Measurements from ENCODE around the gene FOXD4L4. TPM values are rescaled to one million over a fixed set of nuclear protein-coding genes. Genes with fewer than 3 reads are reported as not detected.
"Not testable (repeated sequence)": the region's sequence is repeated elsewhere in the genome, so short reads cannot be mapped to it uniquely, and the experiment has no call there.

Gene FOXD4L4
- under 1 TPM; 0.14 to 0.16 TPM for total RNA-seq

DNA sequence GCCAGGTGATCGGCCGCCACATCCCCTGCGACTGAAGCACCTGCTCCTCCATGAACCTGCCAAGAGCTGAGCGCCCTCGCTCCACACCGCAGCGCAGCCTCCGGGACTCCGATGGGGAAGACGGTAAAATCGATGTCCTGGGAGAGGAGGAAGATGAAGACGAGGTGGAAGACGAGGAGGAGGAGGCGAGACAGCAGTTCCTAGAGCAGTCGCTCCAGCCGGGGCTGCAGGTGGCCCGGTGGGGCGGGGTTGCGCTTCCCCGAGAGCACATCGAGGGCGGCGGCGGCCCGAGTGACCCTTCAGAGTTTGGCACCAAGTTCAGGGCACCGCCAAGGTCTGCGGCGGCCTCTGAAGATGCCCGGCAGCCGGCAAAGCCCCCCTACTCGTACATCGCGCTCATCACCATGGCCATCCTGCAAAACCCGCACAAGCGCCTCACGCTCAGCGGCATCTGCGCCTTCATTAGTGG lies at the start of gene FOXD4L4:
Gene FOXD4L4 (plus strand): TSS at position 51 of the 469 bp plus-strand sequence. CDS start 0 bp downstream, at position 51.
- H3K27me3 Mint-ChIP-seq (ENCODE audit: low read depth); H3K36me3 Mint-ChIP-seq (ENCODE audit: insufficient read depth in 2 of 2); H3K27ac Mint-ChIP-seq; H3K9me3 Mint-ChIP-seq; DNase-seq; ATAC-seq (replicated peaks in 1 of 2); H3K4me1 Mint-ChIP-seq (ENCODE audit: low read depth): not testable (repeated sequence)
- H3K4me3 Mint-ChIP-seq = peak within 1 kb of the TSS; percentile 53 to 65

DNA sequence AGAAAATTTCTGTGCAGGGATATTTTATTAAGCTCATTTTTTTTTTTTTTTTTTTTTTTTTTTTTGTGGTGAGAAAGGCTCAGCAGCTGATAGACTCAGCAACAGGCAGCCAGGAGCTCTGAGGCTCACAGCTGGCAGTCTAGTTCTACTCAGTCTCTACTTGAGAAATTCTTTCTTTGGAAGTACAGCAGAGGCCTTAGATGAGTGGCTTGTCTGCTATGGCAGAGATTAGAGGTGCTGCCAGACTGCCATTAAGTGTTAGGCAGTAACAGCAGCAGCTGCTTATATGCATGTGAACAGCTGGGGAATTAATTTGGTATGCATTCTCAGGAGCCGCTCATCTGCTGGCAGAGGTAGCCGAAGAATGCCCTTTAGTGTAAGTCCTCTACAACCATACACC lies 33.4 kb upstream of the FOXD4L4 start:
- not testable (repeated sequence) for H3K4me1 Mint-ChIP-seq (ENCODE audit: low read depth); H3K36me3 Mint-ChIP-seq (ENCODE audit: insufficient read depth in 2 of 2); H3K9me3 Mint-ChIP-seq; H3K4me3 Mint-ChIP-seq; H3K27me3 Mint-ChIP-seq (ENCODE audit: low read depth); DNase-seq; H3K27ac Mint-ChIP-seq; ATAC-seq (replicated peaks in 1 of 2)

DNA sequence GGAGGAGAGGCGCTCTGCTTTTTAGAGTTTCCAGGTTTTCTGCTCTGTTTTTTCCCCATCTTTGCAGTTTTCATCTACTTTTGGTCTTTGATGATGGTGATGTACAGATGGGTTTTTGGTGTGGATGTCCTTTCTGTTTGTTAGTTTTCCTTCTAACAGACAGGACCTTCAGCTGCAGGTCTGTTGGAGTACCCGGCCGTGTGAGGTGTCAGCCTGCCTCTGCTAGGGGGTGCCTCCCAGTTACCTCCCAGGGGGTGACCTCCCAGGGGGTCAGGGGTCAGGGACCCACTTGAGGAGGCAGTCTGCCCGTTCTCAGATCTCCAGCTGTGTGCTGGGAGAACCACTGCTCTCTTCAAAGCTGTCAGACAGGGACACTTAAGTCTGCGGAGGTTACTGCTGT lies 22.5 kb upstream of the FOXD4L4 start:
- H3K27ac Mint-ChIP-seq; H3K4me3 Mint-ChIP-seq; DNase-seq; H3K36me3 Mint-ChIP-seq (ENCODE audit: insufficient read depth in 2 of 2); ATAC-seq (replicated peaks in 1 of 2); H3K4me1 Mint-ChIP-seq (ENCODE audit: low read depth); H3K27me3 Mint-ChIP-seq (ENCODE audit: low read depth); H3K9me3 Mint-ChIP-seq: not testable (repeated sequence)

DNA sequence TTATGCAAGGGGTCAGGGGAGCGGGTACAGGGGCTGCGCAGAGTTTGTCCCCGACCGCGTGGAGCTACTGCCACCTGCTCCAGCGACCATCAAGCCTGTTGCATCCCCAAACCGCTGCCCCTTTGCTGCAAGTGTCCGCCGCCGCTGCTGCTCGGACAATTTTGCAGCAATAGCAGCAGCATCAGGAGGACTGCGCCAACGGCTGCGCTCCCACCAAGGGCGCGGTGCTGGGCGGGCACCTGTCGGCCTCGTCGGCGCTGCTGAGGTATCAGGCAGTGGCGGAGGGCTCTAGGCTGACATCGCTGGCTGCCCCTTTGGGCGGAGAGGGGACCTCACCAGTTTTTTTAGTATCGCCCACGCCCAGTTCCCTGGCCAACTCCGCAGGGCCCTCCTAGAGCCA lies 1.2 kb downstream of the FOXD4L4 start:
- H3K4me1 Mint-ChIP-seq (ENCODE audit: low read depth); H3K9me3 Mint-ChIP-seq: not testable (repeated sequence)
- ATAC-seq (replicated peaks in 1 of 2) = peak; percentile 29 to 51

More for the DNA sequence above, 1.2 kb downstream of the FOXD4L4 start:
- DNase-seq; H3K27me3 Mint-ChIP-seq (ENCODE audit: low read depth); H3K27ac Mint-ChIP-seq; H3K36me3 Mint-ChIP-seq (ENCODE audit: insufficient read depth in 2 of 2): not testable (repeated sequence)
- H3K4me3 Mint-ChIP-seq = peak overlapping the region in 1 of 2 donors; percentile 65

Other genes starting within 250 kb of the FOXD4L4 start
- gene ZNG1E, start 61.2 kb upstream of the FOXD4L4 start, total RNA-seq = 10 to 100 TPM; 42.4 to 45.3 TPM

Measured in activated T-cell treated with anti-CD3 and anti-CD28 coated beads, Interleukin-2, amount 50 U/mL, for 72 hours (primary cell).